K562 (cell line): Measurements from ENCODE around the gene SERTM1. TPM values are rescaled to one million over a fixed set of nuclear protein-coding genes. Genes with fewer than 3 reads are reported as not detected.

Experiments used
- ATAC-seq: fragments of 200-7000 bp; cut with Tn5 transposase; 3 replicates; pipeline ENCODE4 v1.9.1; 2020; ENCODE audit warnings: moderate library complexity
- BruUV-seq: library from RNA; stranded (reverse); fragments of 400-500 nt; replicated peaks from 2 replicates; lab custom pipeline; 2021; lab: Mats Ljungman, UMichigan
- CTCF ChIA-PET: fragments of 300-600 bp; formaldehyde crosslinking; extraction: SDS; loops from one replicate; lab custom pipeline; 2021; ENCODE audit warnings: low intra/inter-chr PET ratio; lab: Yijun Ruan, JAX
- POLR2A ChIA-PET: fragments of 300-600, 350-650 bp; sonication (Branson Sonifier 250); formaldehyde crosslinking; extraction: SDS; loops from one replicate; lab custom pipeline; 2021; ENCODE audit warnings: antibody characterized with exemption, inconsistent platforms; lab: Yijun Ruan, JAX
- DNase-seq, 4 experiments: peaks; one replicate each; pipeline versions ENCODE4 v3.0.0 to v3.0.0-alpha.2; 2011 to 2018; ENCODE audit warnings: low spot score in 3 of 4, mixed read lengths in 3 of 4; ENCODE audit errors: extremely low read depth in 1 of 4
- FAIRE-seq: peaks from 2 replicates; lab custom pipeline; 2011; peaks lifted over from hg19 to GRCh38; lab: Jason Lieb, UNC
- H2AFZ ChIP-seq: 2 replicates; pipeline ENCODE4 v1.6.0; 2011; ENCODE audit warnings: low read depth, low read length, control low read depth, inconsistent platforms
- H3K27ac ChIP-seq: fragments of 200-600 bp; 3 replicates; pipeline ENCODE4 v1.8.0; 2011; ENCODE audit warnings: low read depth, mild to moderate bottlenecking, control low read depth, inconsistent platforms, low read length, moderate library complexity, mixed read lengths; ENCODE audit errors: extremely low read depth
- H3K27me3 ChIP-seq, 2 experiments: fragments of 300-600 bp in 1 of 2; 2 replicates in 1 of 2; 3 replicates in 1 of 2; pipeline versions ENCODE4 v1.6.0 to v1.8.0; 2011; ENCODE audit warnings: inconsistent platforms in 2 of 2, low read length in 2 of 2, mild to moderate bottlenecking in 1 of 2, mixed read lengths in 1 of 2, moderate library complexity in 1 of 2; ENCODE audit not compliant: control insufficient read depth in 2 of 2, insufficient read depth in 2 of 2
- H3K36me3 ChIP-seq: fragments of 300-600 bp; 3 replicates; pipeline ENCODE4 v1.8.0; 2011; ENCODE audit warnings: mild to moderate bottlenecking, low read length, inconsistent platforms; ENCODE audit not compliant: control insufficient read depth, insufficient read depth
- H3K4me1 ChIP-seq, 2 experiments: fragments of 200-600 bp in 1 of 2; replicated peaks in 1 of 2; 2 replicates in 1 of 2; 3 replicates in 1 of 2; pipeline versions ENCODE4 v1.5.1 to v1.8.0; 2011; ENCODE audit warnings: inconsistent platforms in 2 of 2, low read length in 2 of 2, mild to moderate bottlenecking in 1 of 2, mixed read lengths in 1 of 2, moderate library complexity in 1 of 2; ENCODE audit not compliant: control insufficient read depth in 2 of 2, insufficient read depth in 2 of 2
- H3K4me2 ChIP-seq: 2 replicates; pipeline ENCODE4 v1.6.1; 2011; ENCODE audit warnings: low read length, control low read depth, inconsistent platforms, mixed read lengths; ENCODE audit not compliant: insufficient read depth
- H3K4me3 ChIP-seq: fragments of 200-600 bp; sonication (generic), shearing (Covaris generic); 2 replicates; pipeline ENCODE4 v1.5.1; 2016; ENCODE audit warnings: control low read depth, inconsistent platforms
- H3K79me2 ChIP-seq: fragments of 200-600 bp; 3 replicates; pipeline ENCODE4 v1.8.0; 2011; ENCODE audit warnings: low read length, inconsistent platforms; ENCODE audit not compliant: control insufficient read depth, insufficient read depth
- H3K9ac ChIP-seq, 2 experiments: 2 replicates each; pipeline versions ENCODE4 v1.6.0 to v1.6.1; 2011; ENCODE audit warnings: low read depth in 2 of 2, low read length in 2 of 2, control low read depth in 1 of 2, inconsistent platforms in 1 of 2, mild to moderate bottlenecking in 1 of 2, mixed read lengths in 1 of 2; ENCODE audit not compliant: insufficient read depth in 1 of 2
- H3K9me1 ChIP-seq: one replicate; pipeline ENCODE4 v1.6.0; 2011; ENCODE audit warnings: inconsistent platforms, mild to moderate bottlenecking, low read length, moderate library complexity; ENCODE audit not compliant: control insufficient read depth, insufficient read depth
- H3K9me3 ChIP-seq: replicated peaks from 2 replicates; pipeline ENCODE4 v1.5.1; 2011; ENCODE audit warnings: low read depth, low read length, inconsistent platforms; ENCODE audit not compliant: control insufficient read depth, insufficient read depth
- H4K20me1 ChIP-seq: replicated peaks from 2 replicates; pipeline ENCODE4 v1.6.1; 2011; ENCODE audit warnings: low read length, inconsistent platforms, mixed read lengths; ENCODE audit not compliant: control insufficient read depth, insufficient read depth
- ARNT ChIP-seq, 2 experiments: fragments of 450-650 bp; IDR thresholded peaks; 2 replicates each; pipeline ENCODE4 v1.6.1; 2016; ENCODE audit warnings: mild to moderate bottlenecking in 1 of 2
- CREBBP ChIP-seq: IDR thresholded peaks from one replicate; pipeline ENCODE4 v1.6.1; 2012; ENCODE audit warnings: low read depth, mild to moderate bottlenecking, control low read depth, inconsistent platforms, low read length
- FOXK2 ChIP-seq, 2 experiments: fragments of 450-650 bp; IDR thresholded peaks in 1 of 2; conservative IDR thresholded peaks in 1 of 2; 2 replicates each; pipeline ENCODE4 v1.6.1; 2016; ENCODE audit warnings: low read depth in 2 of 2, mild to moderate bottlenecking in 1 of 2
- FOXP4 ChIP-seq: sonication (generic); formaldehyde crosslinking; IDR thresholded peaks from 2 replicates; pipeline ENCODE4 v1.8.0; 2022; ENCODE audit warnings: mild to moderate bottlenecking, missing genetic modification reagents, borderline replicate concordance
- GABPB1 ChIP-seq: sonication (generic); formaldehyde crosslinking; IDR thresholded peaks from 2 replicates; pipeline ENCODE4 v1.8.0; 2022; ENCODE audit warnings: mild to moderate bottlenecking, missing genetic modification reagents
- HOXB6 ChIP-seq: fragments of 250-450 bp; sonication (Bioruptor Pico); IDR thresholded peaks from 2 replicates; pipeline ENCODE4 v1.5.1; 2022; ENCODE audit warnings: mild to moderate bottlenecking, borderline replicate concordance
- ILF3 ChIP-seq: fragments of 450-650 bp; IDR thresholded peaks from 2 replicates; pipeline ENCODE4 v1.6.1; 2018; ENCODE audit warnings: antibody characterized with exemption, mild to moderate bottlenecking, moderate library complexity, borderline replicate concordance
- WGBS: fragments of 100-300 bp; shearing (Covaris generic); methylation state at CpG from one replicate; pipeline ENCODE4 v1.1.6; 2016; ENCODE audit warnings: low coverage, mixed read lengths; ENCODE audit not compliant: insufficient coverage; ENCODE audit errors: missing lambda C conversion rate; 5-methylcytosine and 5-hydroxymethylcytosine counted together
- in situ Hi-C: fragments of 300-500 bp; cut with MboI; formaldehyde crosslinking; loops from 4 replicates; pipeline ENCODE4 v1.15.0; 2018; ENCODE audit warnings: inconsistent platforms, mixed read lengths
- intact Hi-C: fragments of 100-400 bp; cut with micrococcal nuclease; formaldehyde crosslinking; loops from 2 replicates; pipeline ENCODE4 v1.14.2; 2022
- polyA plus RNA-seq, 8 experiments: library from polyadenylated mRNA; depleted of rRNA in 4 of 8; stranded (reverse) in 5 of 8; unstranded in 3 of 8; fragments of >200 nt; fragmentation: Nextera tagmentation in 2 of 8; fragmentation: Illumina TruSeq in 1 of 8; extraction: Ambion mirVana in 2 of 8; extraction: Trizol in 1 of 8; gene quantifications; 2 replicates each; pipeline versions ENCODE4 v1.2.1 to v1.2.3, GENCODE V29; 2011 to 2014; ENCODE audit warnings: inconsistent platforms in 1 of 8, missing spikeins in 1 of 8
- total RNA-seq, 7 experiments: library from RNA; depleted of rRNA in 6 of 7; stranded (reverse); fragments of >200 nt in 6 of 7; fragmentation: Illumina TruSeq in 2 of 7; extraction: Trizol in 2 of 7; gene quantifications; 2 replicates each; pipeline versions ENCODE4 v1.2.1 to v1.2.3, GENCODE V29; 2011 to 2021; ENCODE audit warnings: low replicate concordance in 1 of 7

Gene SERTM1
- total and polyA plus RNA-seq, 9 of the 15 experiments (the other 6 are each of a cell fraction or from before 2014, with no cell fraction given) = not detected

- no peaks in the 10 kb centered on the region for H3K9me3 ChIP-seq
- FAIRE-seq (no peak), ATAC-seq (no peak), DNase-seq (no peak)
- H3K4me1 ChIP-seq = no peaks in the 10 kb centered on the region
- no peak overlapping the region for H2AFZ ChIP-seq
- ChIA-PET POLR2A (no interaction called here), CTCF (no interaction called here)
- no peaks in the 10 kb centered on the region for H3K9me1 ChIP-seq
- H3K4me3 ChIP-seq = no peak overlapping the region
- no peaks in the 10 kb centered on the region for H4K20me1 ChIP-seq
- no peak for TF ChIP-seq FOXK2 (conservative IDR thresholded peaks at IDR 0.05 in 1 of 2, IDR thresholded peaks at IDR 0.05 in 1 of 2; ENCODE audit: low read depth in 2 of 2)
- no peak for TF ChIP-seq GABPB1 (CRISPR knock-in tag)
- TF ChIP-seq HOXB6 = no peak
- no TSS peak for BruUV-seq
- intact Hi-C loops (no loop called here), in situ Hi-C loops (no loop called here)
- H3K9ac ChIP-seq = no peak overlapping the region
- 0% methylated on average over 1 of the region's 1 CpG for WGBS
- no peaks in the 10 kb centered on the region for H3K36me3 ChIP-seq
- H3K79me2 ChIP-seq = no peaks in the 10 kb centered on the region
- H3K27me3 ChIP-seq = no peaks in the 10 kb centered on the region; a peak in 1 of 5 replicates
- no peak overlapping the region for H3K27ac ChIP-seq
- no peak overlapping the region for H3K4me2 ChIP-seq
Measured at GRCh38 chr13:36709136-36709890, 35.5 kb downstream of the SERTM1 start.

- TF ChIP-seq ARNT (IDR thresholded peaks at IDR 0.05) (no peak), ILF3 (no peak), FOXP4 (no peak), CREBBP (no peak)
- TF ChIP-seq, all 486 proteins: peak for 0
Measured at GRCh38 chr13:36710396-36710795, 36.6 kb downstream of the SERTM1 start.

More at GRCh38 chr13:36710396-36710795, 36.6 kb downstream of the SERTM1 start:
- Histone ChIP-seq H3K9ac (no peak overlapping the region), H3K27me3 (no peaks in the 10 kb centered on the region; a peak in 1 of 5 replicates), H3K27ac (no peak overlapping the region), H3K4me3 (no peak overlapping the region), H4K20me1 (no peaks in the 10 kb centered on the region), H3K4me2 (no peak overlapping the region), H3K9me1 (no peaks in the 10 kb centered on the region), H3K36me3 (no peaks in the 10 kb centered on the region), H3K4me1 (no peaks in the 10 kb centered on the region), H3K79me2 (no peaks in the 10 kb centered on the region), H3K9me3 (no peaks in the 10 kb centered on the region), H2AFZ (no peak overlapping the region)
- intact Hi-C loops = no loop called here
- no TSS peak for BruUV-seq
- ChIA-PET POLR2A (interaction anchor here (0.7 kb wide), 1 partner anchor 266 kb away, joined by 3 read pairs; no protein-coding TSS in a partner anchor), CTCF (no interaction called here)
- no peak for FAIRE-seq
- in situ Hi-C loops = no loop called here
- WGBS = 3% methylated on average over 4 of the region's 4 CpGs
- no peak for DNase-seq
- no peak for ATAC-seq
